HG03432 (cell line): Measurements from ENCODE around the gene AOPEP.

Experiments used
- ATAC-seq: cut with Tn5 transposase; IDR thresholded peaks from one replicate; pipeline ENCODE4 v1.9.1; 2021; ENCODE audit warnings: mild to moderate bottlenecking, moderate library complexity; ENCODE audit not compliant: unreplicated experiment

Gene AOPEP

GRCh38 chr9:95075700-95076099 lies 349.2 kb downstream of the AOPEP start:
- no peak for ATAC-seq

- no peak for ATAC-seq
Measured at GRCh38 chr9:95076696-95077052, 350.2 kb downstream of the AOPEP start.

- no peak for ATAC-seq
Measured at GRCh38 chr9:95077053-95077765, 350.7 kb downstream of the AOPEP start.

- ATAC-seq = no peak
Measured at GRCh38 chr9:95077766-95078370, 351.4 kb downstream of the AOPEP start.

- ATAC-seq = no peak
Measured at GRCh38 chr9:95078511-95078910, 352.0 kb downstream of the AOPEP start.

GRCh38 chr9:95078939-95079338 lies 352.4 kb downstream of the AOPEP start:
- ATAC-seq = no peak

GRCh38 chr9:95079461-95079860 lies 353.0 kb downstream of the AOPEP start:
- no peak for ATAC-seq

GRCh38 chr9:95080961-95081647 lies 354.6 kb downstream of the AOPEP start:
- ATAC-seq = no peak

- ATAC-seq = no peak
Measured at GRCh38 chr9:95081998-95082397, 355.5 kb downstream of the AOPEP start.

- no peak for ATAC-seq
Measured at GRCh38 chr9:95082401-95083084, 356.0 kb downstream of the AOPEP start.

- no peak for ATAC-seq
Measured at GRCh38 chr9:95083086-95083768, 356.7 kb downstream of the AOPEP start.

- no peak for ATAC-seq
Measured at GRCh38 chr9:95084254-95084934, 357.9 kb downstream of the AOPEP start.

- ATAC-seq = no peak
Measured at GRCh38 chr9:95085036-95085770, 358.7 kb downstream of the AOPEP start.

GRCh38 chr9:95085861-95086563 lies 359.5 kb downstream of the AOPEP start:
- no peak for ATAC-seq

GRCh38 chr9:95086564-95086955 lies 360.1 kb downstream of the AOPEP start:
- no peak for ATAC-seq

- ATAC-seq = no peak
Measured at GRCh38 chr9:95087659-95088242, 361.3 kb downstream of the AOPEP start.

GRCh38 chr9:95088421-95089161 lies 362.1 kb downstream of the AOPEP start:
- no peak for ATAC-seq
